ENCODE data around the gene ACAD8. TPM values are rescaled to one million over a fixed set of nuclear protein-coding genes. Genes with fewer than 3 reads are reported as not detected.

ACAD8 gene
- total and polyA plus RNA-seq, 2 of the 8 experiments (the other 6 are each of a cell fraction or from before 2014, with no cell fraction given): 45.8 to 52.7 TPM

DNA sequence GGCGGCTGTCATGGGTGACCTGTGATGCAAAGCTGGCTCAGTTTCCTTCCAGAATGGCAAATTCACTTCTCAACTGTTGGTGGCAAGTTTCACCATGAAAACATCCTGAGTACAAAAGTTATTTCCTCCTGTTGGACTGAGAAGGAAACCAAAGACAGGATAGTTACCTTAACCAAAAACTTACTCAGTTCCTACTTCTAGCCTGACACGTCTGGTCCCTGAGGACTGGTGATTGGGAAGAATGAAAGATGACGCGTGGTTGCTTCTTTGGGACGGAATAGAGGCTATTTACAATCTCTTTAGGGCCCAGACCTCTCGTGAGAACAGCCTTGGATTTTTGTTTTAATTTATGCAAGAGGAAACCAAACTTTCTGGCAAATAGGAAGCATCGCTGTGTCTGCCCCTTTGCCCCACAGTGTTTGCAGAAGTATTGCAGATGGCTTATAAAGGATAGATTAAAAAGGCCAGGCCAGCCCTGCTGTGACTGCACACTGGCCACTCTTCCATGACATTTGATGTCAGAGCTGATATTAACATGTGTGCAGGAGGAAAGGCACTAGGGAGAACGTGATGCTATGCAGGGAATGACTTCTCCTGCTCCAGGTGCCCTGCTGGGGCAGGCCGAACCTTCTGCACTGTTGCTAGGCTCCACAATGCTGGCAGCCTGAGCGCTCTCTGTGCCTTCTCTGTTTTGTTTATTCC, 21.3 kb upstream of the ACAD8 start:
- FAIRE-seq: no peak
- CTCF ChIA-PET (ENCODE audit: partially characterized antibody): interaction anchor here (0.7 kb wide), 1 partner anchor 8 kb away, joined by 3 read pairs; no protein-coding TSS in a partner anchor
- no peak overlapping the region for H2AFZ ChIP-seq (ENCODE audit: low read length)
- TF ChIP-seq CHD2 (IDR thresholded peaks at IDR 0.05; ENCODE audit: low read length): no peak
- TF ChIP-seq ATF3 (IDR thresholded peaks at IDR 0.05; ENCODE audit: insufficient read depth, low read depth, low read length): no peak

More for the DNA sequence above, 21.3 kb upstream of the ACAD8 start:
- Histone ChIP-seq H3K4ac (replicated peaks; ENCODE audit: insufficient read length, low read depth, low read length) (no peak overlapping the region), H3K4me1 (replicated peaks in 1 of 4; ENCODE audit: control insufficient read depth in 3 of 4, insufficient read depth in 4 of 4, low read length in 3 of 4) (no peaks in the 10 kb centered on the region; a peak in 1 of 7 replicates), H3K9me3 (ENCODE audit: insufficient read depth in 2 of 2, low read depth in 1 of 2, low read length in 1 of 2) (no peaks in the 10 kb centered on the region), H2BK20ac (ENCODE audit: low read length) (no peak overlapping the region), H3K56ac (replicated peaks; ENCODE audit: insufficient read length, low read depth, low read length) (no peak overlapping the region), H3K9ac (replicated peaks in 1 of 4; ENCODE audit: extremely low read depth in 1 of 4, low read depth in 3 of 4, low read length in 3 of 4) (no peak overlapping the region; a peak in 1 of 7 replicates), H3K23ac (ENCODE audit: insufficient read length) (no peak overlapping the region), H2AK5ac (ENCODE audit: low read depth, low read length) (no peak overlapping the region), H2BK15ac (ENCODE audit: low read length) (no peak overlapping the region), H2BK12ac (ENCODE audit: low read depth, low read length) (no peak overlapping the region), H2BK120ac (replicated peaks; ENCODE audit: low read depth, low read length) (no peak overlapping the region), H4K20me1 (replicated peaks in 1 of 2; ENCODE audit: control insufficient read depth in 1 of 2, insufficient read depth in 2 of 2, low read length in 2 of 2) (peaks cover 0 to 2% of the 10 kb centered on the region in 2 experiments), H3K14ac (ENCODE audit: insufficient read length) (no peak overlapping the region), H4K91ac (replicated peaks; ENCODE audit: insufficient read length, low read length) (no peak overlapping the region), H4K5ac (ENCODE audit: insufficient read length, low read depth, low read length) (no peak overlapping the region), H3K23me2 (ENCODE audit: low read depth, low read length) (no peaks in the 10 kb centered on the region), H3K27ac (ENCODE audit: low read depth, low read length) (no peak overlapping the region), H3K18ac (ENCODE audit: extremely low read depth, low read length) (no peak overlapping the region), H2BK5ac (ENCODE audit: low read depth, low read length) (no peak overlapping the region), H4K8ac (ENCODE audit: extremely low read depth, insufficient read depth, low read length) (no peak overlapping the region), H3K4me2 (ENCODE audit: insufficient read depth in 1 of 2, low read depth in 2 of 2, low read length in 2 of 2) (no peak overlapping the region), H3K36me3 (ENCODE audit: control insufficient read depth in 2 of 4, insufficient read depth in 4 of 4, low read length in 3 of 4) (no peaks in the 10 kb centered on the region), H3K27me3 (replicated peaks in 1 of 4; ENCODE audit: control insufficient read depth in 3 of 4, extremely low read depth in 1 of 4, insufficient read depth in 3 of 4, low read length in 3 of 4) (no peaks in the 10 kb centered on the region), H3K4me3 (ENCODE audit: extremely low read depth in 1 of 4, insufficient read depth in 2 of 4, low read depth in 3 of 4, low read length in 4 of 4) (no peak overlapping the region), H3K79me2 (ENCODE audit: control insufficient read depth in 1 of 2, insufficient read depth in 2 of 2, low read length in 2 of 2) (peaks cover 0 to 4% of the 10 kb centered on the region in 2 experiments; a peak in 1 of 4 replicates), H3K79me1 (ENCODE audit: low read depth, low read length) (no peaks in the 10 kb centered on the region; the same call in none of the 2 replicates)
- POLR2A ChIA-PET (ENCODE audit: partially characterized antibody): no interaction called here
- 88% methylated on average over 10 of the region's 10 CpGs; no CpG with 5 or more reads in 1 of the 2 experiments for WGBS, 2 experiments (ENCODE audit: extremely low coverage in 1 of 2, insufficient coverage in 1 of 2, insufficient read length in 1 of 2, insufficient replicate concordance in 2 of 2, low coverage in 1 of 2, low lambda C conversion rate in 2 of 2, missing lambda C conversion rate in 1 of 2)
- no peak for DNase-seq (ENCODE audit: low read depth in 1 of 2, low spot score in 2 of 2)

Data from H1 (cell line).